GM19025 (cell line): Measurements from ENCODE around the gene LYRM7.

Experiments used
- ATAC-seq: cut with Tn5 transposase; IDR thresholded peaks from one replicate; pipeline ENCODE4 v1.9.1; 2021; ENCODE audit warnings: mild to moderate bottlenecking, low read depth, moderate library complexity; ENCODE audit not compliant: unreplicated experiment

The LYRM7 gene

DNA sequence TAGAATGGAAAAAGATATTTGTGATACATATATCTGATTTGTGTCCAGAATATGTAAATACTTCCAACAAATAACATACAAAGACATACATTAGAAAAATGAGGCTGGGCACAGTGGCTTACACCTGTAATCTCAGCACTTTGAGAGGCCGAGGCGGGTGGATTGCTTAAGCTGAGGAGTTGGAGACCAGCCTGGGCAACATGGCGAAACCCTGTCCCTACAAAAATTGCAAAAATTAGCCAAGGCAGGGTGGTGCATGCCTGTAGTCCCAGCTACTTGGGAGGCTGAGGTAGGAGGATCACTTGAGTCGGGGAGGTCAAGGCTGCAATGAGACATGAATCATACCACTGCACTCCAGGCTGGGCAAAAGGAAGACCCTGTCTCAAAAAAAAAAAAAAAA, 47.0 kb downstream of the LYRM7 start:
- ATAC-seq = no peak

- peak; percentile 45 for ATAC-seq
These were observed 47.6 kb downstream of the LYRM7 start for GRCh38 chr5:131218392-131218791.

DNA sequence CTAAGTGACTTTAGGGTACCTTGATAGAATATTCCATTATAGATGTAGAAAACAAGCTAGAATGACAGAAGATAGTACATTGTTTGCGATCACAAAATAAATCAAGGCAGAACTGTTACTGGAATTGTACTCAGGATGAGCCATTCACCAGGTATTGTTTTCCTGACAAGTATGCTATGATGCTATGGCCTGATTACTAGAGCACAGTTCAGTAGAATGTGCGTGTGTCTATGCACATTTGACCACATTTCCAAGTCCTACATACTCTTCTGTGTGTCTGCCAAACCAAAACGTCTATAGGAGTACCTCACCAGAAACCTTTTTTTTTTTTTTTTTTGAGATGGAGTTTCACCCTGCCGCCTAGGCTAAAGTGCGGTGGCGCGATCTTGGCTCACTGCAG, 49.8 kb downstream of the LYRM7 start:
- ATAC-seq = no peak

DNA sequence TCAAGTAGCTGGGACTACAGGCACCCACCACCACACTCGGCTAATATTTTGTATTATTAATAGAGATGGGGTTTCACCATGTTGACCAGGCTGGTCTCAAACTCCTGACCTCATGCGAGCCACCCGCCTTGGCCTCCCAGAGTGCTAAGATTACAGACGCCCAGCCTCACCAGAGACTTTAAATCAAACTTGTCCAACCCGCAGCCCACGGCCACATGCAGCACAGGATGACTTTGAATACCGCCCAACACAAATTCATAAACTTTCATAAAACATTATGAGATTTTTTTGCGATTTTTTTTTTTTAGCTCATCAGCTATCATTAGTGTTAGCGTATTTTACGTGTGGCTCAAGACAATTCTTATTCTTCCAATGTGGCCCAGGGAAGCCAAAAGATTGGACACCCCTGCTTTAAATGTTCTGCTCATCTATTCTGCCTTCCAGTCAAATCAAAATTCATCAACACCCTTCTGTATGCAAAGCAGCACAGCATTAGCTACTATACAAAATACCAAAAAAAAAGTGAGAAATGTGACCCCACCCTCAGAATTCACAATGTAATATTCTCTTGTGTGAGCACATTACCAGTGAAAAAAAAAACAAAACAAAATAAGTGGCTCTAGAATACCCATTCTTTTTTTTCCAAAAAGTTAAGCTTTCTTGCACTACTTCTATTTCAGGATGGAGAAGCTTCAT, 50.4 kb downstream of the LYRM7 start:
- no peak for ATAC-seq

DNA sequence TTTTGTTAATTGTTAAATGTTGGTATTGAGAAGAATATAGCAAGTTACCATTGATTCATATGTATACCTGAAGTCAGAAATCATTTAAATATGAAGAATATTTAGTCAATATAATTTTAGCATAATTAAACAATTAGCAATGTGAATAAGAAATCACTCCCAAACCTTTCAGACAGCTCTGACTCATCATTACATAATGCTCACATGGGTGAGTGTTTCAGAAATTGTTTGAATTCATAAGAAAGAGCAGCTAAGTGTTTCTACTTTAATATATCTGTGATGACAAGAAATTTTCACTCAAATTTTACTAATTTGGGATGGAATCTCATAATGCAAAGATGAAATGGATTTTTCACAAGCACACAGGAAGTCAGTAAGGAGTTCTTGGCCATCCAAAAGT, 51.1 kb downstream of the LYRM7 start:
- no peak for ATAC-seq

DNA sequence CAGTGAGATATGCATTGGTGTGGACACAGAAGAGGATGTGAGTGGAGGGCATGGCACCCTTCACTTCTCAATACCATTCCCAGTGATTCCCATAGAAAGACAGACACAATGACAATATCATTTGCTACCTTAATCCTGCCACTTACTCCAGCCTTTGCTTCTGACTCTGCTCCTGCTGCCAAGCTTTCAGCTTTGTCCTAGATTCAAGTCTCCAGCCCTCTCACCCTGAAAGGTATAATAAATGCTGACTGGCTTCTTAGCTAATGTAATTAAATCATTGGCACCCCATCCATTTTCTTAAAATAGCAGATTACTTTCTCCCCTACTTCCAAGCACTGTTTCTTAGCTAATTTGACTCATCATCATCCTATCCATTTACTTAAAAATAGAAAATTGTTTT, 52.0 kb downstream of the LYRM7 start:
- ATAC-seq = no peak

- no peak for ATAC-seq
These were observed 53.1 kb downstream of the LYRM7 start for GRCh38 chr5:131223751-131224386.

DNA sequence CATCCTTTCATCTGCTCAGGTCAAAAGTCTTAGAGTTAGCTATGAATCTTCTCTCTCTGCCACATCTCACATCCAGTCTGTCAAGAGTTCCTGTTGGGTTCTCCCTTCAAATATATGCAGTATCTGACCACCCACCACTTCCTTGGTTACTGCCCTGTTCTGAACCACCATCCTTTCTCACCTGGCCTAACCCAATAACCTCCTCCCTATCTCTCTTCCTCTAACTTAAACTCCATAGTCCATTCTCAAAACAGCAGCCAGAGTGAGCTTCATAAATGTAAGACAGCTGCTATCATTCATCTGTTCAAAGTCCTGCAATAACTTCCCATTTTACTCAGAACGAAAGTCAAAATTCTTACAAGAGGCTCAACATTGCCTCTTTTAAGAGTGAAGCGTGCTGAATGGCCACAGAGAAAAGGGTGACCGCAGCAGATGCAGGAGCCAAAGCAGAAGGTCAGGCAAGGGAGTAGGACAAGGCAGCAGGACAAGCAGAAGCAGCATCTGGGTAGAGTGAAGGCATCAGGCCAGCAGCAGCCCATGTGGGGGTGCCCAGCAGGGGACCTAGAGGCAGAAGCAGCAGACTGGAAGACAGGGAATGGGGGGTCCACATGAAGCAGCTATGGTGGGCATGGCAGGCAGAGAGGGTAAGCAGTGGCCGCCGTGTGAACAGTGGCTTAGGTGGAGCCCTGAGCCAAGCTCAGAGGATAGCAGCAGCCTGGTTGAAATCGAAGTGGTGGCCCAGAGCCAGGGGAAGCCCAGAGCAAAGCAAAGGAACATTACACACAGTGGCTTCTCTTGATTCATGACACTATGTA, 53.9 kb downstream of the LYRM7 start:
- ATAC-seq = peak; percentile 78

- no peak for ATAC-seq
These were observed 54.7 kb downstream of the LYRM7 start for GRCh38 chr5:131225282-131225974.

DNA sequence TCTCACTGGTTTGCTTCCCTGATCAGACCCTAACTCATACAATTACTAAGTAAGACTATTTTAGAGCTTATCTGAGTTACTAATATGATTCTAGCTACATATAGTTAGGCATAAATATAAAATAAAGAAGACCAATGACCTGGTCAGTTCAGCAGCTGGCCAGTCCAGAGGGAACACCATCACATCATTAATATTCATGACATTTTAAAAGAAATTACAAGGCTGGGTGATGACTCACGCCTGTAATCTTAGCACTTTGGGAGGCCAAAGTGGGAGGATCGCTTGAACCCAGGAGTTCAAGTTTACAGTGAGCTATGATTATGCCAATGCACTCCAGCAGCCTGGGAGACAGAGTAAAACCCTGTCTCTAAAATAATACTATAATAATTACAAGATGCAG, 56.2 kb downstream of the LYRM7 start:
- ATAC-seq = no peak

DNA sequence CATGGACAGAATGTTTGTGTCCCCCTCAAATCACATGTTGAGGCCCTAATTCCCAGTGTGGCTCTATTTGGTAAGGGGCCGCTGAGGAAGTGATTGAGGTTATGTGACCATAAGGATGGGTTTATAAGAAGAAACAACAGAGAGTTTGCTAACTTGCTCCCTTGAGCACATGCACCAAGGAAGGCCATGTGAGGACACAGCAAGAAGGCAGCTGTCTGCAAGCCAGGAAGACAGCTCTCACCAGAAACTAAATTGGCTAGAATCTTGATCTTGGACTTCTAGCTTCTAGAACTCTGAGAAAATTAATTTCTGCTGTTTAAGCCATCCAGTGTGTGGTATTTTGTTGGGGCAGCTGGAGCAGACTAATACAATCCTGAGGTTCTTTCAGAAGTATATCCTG, 57.9 kb downstream of the LYRM7 start:
- ATAC-seq = no peak

- ATAC-seq = no peak
These were observed 58.9 kb downstream of the LYRM7 start for GRCh38 chr5:131229623-131230022.

DNA sequence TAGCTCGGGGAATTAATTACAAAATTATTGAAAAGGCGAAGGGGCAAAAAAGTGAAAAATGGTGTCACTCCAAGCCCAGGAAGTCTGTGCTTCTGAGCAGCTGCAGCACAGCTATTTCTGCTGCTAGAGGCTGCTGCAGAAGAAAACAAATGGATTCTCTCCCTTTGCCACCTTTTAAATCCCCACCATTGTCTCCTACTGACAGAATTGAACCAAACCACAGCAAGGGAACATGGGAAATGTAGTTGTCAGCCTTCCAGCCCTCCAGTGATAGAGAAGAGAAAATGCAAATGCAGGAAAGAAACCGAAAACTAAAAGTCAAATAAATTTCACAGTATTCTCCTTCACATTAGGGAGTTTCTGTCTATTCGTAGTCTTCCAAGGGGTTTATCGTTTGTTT, 59.7 kb downstream of the LYRM7 start:
- ATAC-seq = peak; percentile 75

- ATAC-seq = no peak
These were observed 68.9 kb downstream of the LYRM7 start for GRCh38 chr5:131239686-131240085.

DNA sequence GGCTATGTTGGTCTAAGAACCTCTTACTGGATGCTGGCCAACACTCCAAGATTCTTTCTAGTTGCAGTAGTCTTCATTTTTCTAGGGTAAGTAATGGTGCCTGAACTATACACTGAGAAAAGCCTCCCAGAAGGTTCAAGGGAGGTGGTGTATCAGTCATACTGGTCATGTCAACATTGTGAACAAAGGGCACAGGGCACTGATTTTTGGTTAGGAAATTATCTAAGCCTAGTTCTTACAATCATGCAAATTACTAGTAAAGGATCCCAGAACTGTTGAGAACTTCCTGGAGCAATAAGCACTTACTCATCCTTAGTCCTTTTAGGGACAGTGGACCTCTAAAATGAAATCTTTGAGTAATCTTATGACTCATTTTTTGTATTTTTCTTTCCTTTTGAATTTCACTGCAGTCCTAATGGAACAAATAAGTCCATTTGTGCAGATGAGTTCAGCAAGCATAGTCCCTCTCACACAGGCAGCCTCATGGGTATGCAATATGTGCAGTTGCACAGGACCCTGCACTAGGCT, 72.0 kb downstream of the LYRM7 start:
- no peak for ATAC-seq

DNA sequence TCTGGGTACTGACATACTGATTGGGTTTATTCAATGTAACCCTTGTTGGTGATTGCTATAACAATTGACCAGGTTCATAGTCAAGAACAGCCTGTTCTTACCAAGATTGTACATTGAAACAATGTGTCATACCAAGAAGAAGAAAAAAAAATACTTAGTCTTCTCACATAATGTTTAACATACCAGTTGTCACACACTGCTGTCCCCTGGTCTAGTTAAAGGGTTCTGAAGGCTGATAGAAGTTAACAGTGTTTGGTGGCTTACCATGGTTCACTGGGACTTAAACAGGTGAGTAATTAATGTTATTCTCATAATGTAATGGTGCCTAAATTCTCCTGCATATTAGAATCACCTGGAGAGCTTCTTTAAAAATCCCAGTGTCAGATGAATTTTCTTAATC, 74.6 kb downstream of the LYRM7 start:
- ATAC-seq = peak; percentile 54

- ATAC-seq = no peak
These were observed 75.2 kb downstream of the LYRM7 start for GRCh38 chr5:131245948-131246347.

GRCh38 chr5:131246504-131246903, 75.8 kb downstream of the LYRM7 start:
- no peak for ATAC-seq

- no peak for ATAC-seq
These were observed 80.2 kb downstream of the LYRM7 start for GRCh38 chr5:131250751-131251475.

DNA sequence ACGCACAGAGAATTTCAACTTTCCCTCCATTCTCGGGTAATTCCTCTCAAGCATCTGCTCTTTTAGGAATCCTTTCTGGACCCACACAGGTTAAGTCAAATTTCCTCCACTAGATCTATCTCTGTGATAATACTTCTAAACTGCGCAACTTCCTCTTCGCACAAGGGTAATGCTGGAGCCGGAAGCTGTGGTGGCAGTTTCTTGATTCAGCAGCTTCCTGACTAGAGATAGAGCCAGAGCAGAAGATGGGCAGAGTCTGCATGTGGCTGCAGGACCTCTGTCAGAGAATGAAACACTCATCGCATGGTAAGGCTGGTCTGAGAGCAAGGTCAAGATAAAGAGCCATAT, 82.1 kb downstream of the LYRM7 start:
- ATAC-seq = peak; percentile 78
